Panc1 (cell line): ENCODE measurements around the gene CDK14.

Experiments used
- POLR2AphosphoS5 ChIP-seq: IDR thresholded peaks from 2 replicates; pipeline ENCODE4 v1.6.1; 2012; ENCODE audit warnings: mild to moderate bottlenecking, low read depth, low read length, moderate library complexity
- TF ChIP-seq, protein P1 (sequence below): fragments of 450-650 bp; IDR thresholded peaks from 2 replicates; pipeline ENCODE4 v1.5.1; 2017; ENCODE audit warnings: mild to moderate bottlenecking

DNA sequence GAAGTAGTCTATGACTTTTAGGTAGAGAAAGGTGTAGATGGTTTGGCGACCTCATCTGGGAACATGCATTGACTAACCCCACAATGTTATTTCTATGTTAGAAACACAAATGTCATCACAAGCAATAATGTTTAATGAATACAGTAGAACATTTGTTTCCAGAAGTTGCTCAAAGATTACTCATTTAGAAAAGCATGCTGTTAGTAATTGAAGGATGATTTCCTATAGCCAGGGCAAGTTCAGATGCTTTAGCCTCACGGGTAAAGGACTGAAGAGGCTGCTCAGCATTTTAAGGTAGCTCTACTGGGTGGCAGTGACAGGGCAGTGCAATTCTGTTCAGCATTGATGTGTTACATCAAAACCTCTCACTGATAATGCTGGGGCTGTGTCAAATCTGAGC, 468.8 kb downstream of the CDK14 start:
- TF ChIP-seq POLR2AphosphoS5, result no peak
- TF ChIP-seq, protein P1, sequence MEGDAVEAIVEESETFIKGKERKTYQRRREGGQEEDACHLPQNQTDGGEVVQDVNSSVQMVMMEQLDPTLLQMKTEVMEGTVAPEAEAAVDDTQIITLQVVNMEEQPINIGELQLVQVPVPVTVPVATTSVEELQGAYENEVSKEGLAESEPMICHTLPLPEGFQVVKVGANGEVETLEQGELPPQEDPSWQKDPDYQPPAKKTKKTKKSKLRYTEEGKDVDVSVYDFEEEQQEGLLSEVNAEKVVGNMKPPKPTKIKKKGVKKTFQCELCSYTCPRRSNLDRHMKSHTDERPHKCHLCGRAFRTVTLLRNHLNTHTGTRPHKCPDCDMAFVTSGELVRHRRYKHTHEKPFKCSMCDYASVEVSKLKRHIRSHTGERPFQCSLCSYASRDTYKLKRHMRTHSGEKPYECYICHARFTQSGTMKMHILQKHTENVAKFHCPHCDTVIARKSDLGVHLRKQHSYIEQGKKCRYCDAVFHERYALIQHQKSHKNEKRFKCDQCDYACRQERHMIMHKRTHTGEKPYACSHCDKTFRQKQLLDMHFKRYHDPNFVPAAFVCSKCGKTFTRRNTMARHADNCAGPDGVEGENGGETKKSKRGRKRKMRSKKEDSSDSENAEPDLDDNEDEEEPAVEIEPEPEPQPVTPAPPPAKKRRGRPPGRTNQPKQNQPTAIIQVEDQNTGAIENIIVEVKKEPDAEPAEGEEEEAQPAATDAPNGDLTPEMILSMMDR, result no peak
